Thoracic aorta (tissue), 2 donors: ENCODE results near the gene HILPDA. TPM values are rescaled to one million over a fixed set of nuclear protein-coding genes. Genes with fewer than 3 reads are reported as not detected.

Experiments used
- total RNA-seq, 2 donors: library from RNA; depleted of rRNA; stranded (reverse); fragments of >200 nt; gene quantifications; one replicate each; pipeline versions ENCODE4 v1.1.0 to v1.2.3, GENCODE V29; 2016

Gene HILPDA
- total RNA-seq, 2 donors from 2014 or later, result 9.3 to 19.8 TPM

Other genes starting within 250 kb of the HILPDA start
- gene LEP, start 214.6 kb upstream of the HILPDA start, total RNA-seq, result not detected
- 10 to 100 TPM; 20.6 to 49.2 TPM for gene RBM28, start 112.0 kb upstream of the HILPDA start, total RNA-seq
- 1 to 10 TPM; 2.2 to 3.7 TPM for gene PRRT4, start 94.2 kb upstream of the HILPDA start, total RNA-seq
- 10 to 100 TPM; 48.1 to 59.7 TPM for gene IMPDH1, start 45.9 kb upstream of the HILPDA start, total RNA-seq
- 10 to 100 TPM; 14.6 to 49.0 TPM for gene METTL2B, start 20.9 kb downstream of the HILPDA start, total RNA-seq
- gene GARIN1A, start 216.4 kb downstream of the HILPDA start, total RNA-seq, result 1 to 10 TPM in 1 of 2 donors, under 1 TPM in 1; 0.81 to 2.3 TPM